HG02852 (cell line): ENCODE data around the gene PLA2G2F.

ENCODE experiments used
- ATAC-seq: cut with Tn5 transposase; IDR thresholded peaks from one replicate; pipeline ENCODE4 v1.9.1; 2021; ENCODE audit warnings: mild to moderate bottlenecking, moderate library complexity; ENCODE audit not compliant: unreplicated experiment

The PLA2G2F gene

GRCh38 chr1:20166051-20166450, 26.9 kb downstream of the PLA2G2F start:
- no peak for ATAC-seq

GRCh38 chr1:20167126-20167525, 28.0 kb downstream of the PLA2G2F start:
- no peak for ATAC-seq

- ATAC-seq = no peak
Observed at GRCh38 chr1:20168564-20169491, 29.7 kb downstream of the PLA2G2F start.

- ATAC-seq = no peak
Observed at GRCh38 chr1:20169932-20170331, 30.8 kb downstream of the PLA2G2F start.

- ATAC-seq = no peak
Observed at GRCh38 chr1:20172033-20172590, 33.0 kb downstream of the PLA2G2F start.

- no peak for ATAC-seq
Observed at GRCh38 chr1:20174937-20175666, 36.0 kb downstream of the PLA2G2F start.

- ATAC-seq = no peak
Observed at GRCh38 chr1:20178634-20179370, 39.7 kb downstream of the PLA2G2F start.

GRCh38 chr1:20179371-20180128, 40.4 kb downstream of the PLA2G2F start:
- ATAC-seq = no peak

- ATAC-seq = no peak
Observed at GRCh38 chr1:20180129-20180843, 41.2 kb downstream of the PLA2G2F start.

- ATAC-seq = no peak
Observed at GRCh38 chr1:20180844-20181207, 41.7 kb downstream of the PLA2G2F start.

- no peak for ATAC-seq
Observed at GRCh38 chr1:20182415-20182814, 43.3 kb downstream of the PLA2G2F start.

- no peak for ATAC-seq
Observed at GRCh38 chr1:20183035-20183434, 43.9 kb downstream of the PLA2G2F start.

GRCh38 chr1:20183616-20184271, 44.6 kb downstream of the PLA2G2F start:
- no peak for ATAC-seq

- ATAC-seq = no peak
Observed at GRCh38 chr1:20184481-20184900, 45.4 kb downstream of the PLA2G2F start.

GRCh38 chr1:20184997-20185833, 46.1 kb downstream of the PLA2G2F start:
- ATAC-seq = no peak

GRCh38 chr1:20185834-20186782, 47.0 kb downstream of the PLA2G2F start, which contains the start of the genes PLA2G2C and UBXN10:
TSS of gene PLA2G2C (minus strand) at chr1:20186518. CDS start at chr1:20177363, 9,155 bp downstream.
TSS of gene UBXN10 (plus strand) at chr1:20186096. CDS start at chr1:20190562, 4,466 bp downstream.
- ATAC-seq = no peak
